HG03066 (cell line): ENCODE data around the gene TADA2B.

Experiments used
- ATAC-seq: cut with Tn5 transposase; IDR thresholded peaks from one replicate; pipeline ENCODE4 v1.9.1; 2021; ENCODE audit warnings: low read depth; ENCODE audit not compliant: unreplicated experiment

TADA2B gene

GRCh38 chr4:7016512-7016911 lies 26.7 kb upstream of the TADA2B start:
- ATAC-seq, result no peak

- no peak for ATAC-seq
Observed at GRCh38 chr4:7017446-7018048, 25.6 kb upstream of the TADA2B start.

DNA sequence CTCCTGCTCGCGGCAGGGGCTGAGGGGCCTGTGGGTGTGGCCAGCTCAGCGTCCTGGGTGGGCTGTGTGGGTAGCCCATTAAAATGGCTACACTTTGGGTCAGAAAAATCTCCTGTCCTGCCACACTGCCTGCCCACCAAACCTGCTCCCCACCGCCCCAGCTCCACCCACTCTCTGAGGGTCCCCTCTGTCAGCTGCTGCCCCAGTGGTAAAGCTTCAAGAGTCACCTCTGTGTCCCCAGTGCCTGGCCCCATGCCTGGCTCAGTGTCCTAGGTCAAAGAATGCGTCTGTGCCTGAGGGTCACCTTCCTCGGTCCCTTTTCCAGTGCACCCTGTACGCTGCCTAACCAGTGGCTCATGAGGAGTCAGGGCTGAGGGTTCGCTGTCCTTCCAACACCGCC lies 24.9 kb upstream of the TADA2B start:
- no peak for ATAC-seq

- ATAC-seq, result no peak
Observed at GRCh38 chr4:7019367-7019766, 23.8 kb upstream of the TADA2B start.

GRCh38 chr4:7020290-7020689 lies 22.9 kb upstream of the TADA2B start:
- no peak for ATAC-seq

DNA sequence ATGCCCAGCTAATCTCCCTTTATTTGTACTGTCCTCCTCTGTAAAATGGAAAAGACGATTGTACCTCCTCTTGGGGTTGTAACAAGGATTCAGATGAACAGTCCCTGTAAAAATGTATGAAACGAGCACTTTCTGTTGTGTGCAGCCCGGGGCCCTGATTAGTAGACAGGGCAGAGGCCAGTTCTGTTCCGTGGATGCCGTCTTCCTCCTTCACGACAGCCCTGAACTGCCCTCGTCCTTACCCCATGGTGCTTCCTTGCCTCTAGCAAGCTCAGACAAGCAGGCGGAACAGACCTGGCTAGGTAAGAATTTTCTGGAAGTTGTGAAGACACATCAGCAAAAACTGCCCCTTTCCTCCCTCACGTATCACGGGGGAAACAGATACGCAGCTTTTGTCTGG lies 22.3 kb upstream of the TADA2B start:
- no peak for ATAC-seq

DNA sequence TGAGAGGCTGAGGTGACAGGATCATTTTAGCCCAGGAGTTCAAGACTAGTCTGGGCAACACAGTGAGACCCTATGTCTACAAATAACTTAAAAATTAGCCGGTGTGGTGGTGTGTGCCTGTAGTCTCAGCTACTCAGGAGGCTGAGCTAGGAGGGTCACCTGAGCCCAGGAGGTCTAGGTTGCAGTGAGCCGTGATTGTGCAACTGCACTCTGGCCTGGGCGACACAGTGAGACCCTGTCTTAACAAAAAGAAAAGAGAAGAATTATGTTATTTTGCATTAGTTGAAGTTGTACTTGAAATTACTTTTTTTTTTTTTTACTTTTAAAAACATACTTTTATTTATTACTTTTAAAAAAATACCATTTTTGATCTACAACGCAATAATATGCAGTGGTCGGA lies 21.8 kb upstream of the TADA2B start:
- ATAC-seq, result no peak

GRCh38 chr4:7021930-7022664 lies 21.1 kb upstream of the TADA2B start:
- no peak for ATAC-seq

- ATAC-seq, result no peak
Observed at GRCh38 chr4:7023486-7023885, 19.7 kb upstream of the TADA2B start.

DNA sequence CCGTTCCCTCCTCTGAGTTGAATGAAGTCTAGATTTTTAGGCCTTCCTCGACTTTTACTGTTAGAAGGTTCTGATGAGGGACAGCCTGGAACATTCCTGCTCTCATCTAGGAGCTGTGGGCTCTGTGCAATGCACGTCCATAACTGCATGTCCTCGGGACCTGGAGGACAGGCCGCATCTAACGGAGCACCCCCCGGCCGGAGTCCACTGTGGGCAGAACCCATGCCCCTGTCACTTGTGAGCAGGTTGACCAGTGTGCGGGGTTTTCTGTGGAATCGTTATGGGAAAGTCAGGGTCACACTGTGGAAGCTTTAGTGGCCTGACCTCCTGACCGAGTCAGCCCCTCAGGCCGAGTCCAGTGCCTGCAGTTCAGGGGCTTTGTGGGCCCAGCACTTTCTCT lies 19.3 kb upstream of the TADA2B start:
- ATAC-seq, result no peak

- no peak for ATAC-seq
Observed at GRCh38 chr4:7024336-7024890, 18.8 kb upstream of the TADA2B start.

DNA sequence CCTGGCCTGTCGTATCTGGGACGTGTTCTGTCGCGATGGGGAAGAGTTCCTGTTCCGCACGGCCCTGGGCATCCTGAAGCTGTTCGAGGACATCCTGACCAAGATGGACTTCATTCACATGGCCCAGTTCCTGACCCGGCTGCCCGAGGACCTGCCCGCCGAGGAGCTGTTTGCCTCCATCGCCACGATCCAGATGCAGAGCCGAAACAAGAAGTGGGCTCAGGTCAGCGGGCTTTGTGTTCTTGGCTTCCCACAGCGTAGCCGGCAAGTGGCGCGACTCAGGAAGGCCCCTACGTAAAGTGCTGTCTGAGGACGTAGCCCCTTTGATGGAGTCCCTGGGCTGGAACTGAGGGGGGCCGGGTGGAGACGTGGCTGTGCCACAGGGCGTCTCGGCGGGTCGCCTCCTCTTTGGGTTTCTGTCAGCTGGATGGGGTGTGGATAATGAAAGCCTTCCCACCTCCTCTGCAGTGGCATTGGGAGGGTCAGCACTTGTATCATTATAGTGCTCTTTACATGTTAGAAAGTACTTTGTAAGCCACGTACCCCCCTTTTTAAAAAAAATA lies 18.1 kb upstream of the TADA2B start:
- ATAC-seq, result no peak

GRCh38 chr4:7026107-7026506 lies 17.1 kb upstream of the TADA2B start:
- ATAC-seq, result no peak

GRCh38 chr4:7027284-7027683 lies 15.9 kb upstream of the TADA2B start:
- ATAC-seq, result no peak

DNA sequence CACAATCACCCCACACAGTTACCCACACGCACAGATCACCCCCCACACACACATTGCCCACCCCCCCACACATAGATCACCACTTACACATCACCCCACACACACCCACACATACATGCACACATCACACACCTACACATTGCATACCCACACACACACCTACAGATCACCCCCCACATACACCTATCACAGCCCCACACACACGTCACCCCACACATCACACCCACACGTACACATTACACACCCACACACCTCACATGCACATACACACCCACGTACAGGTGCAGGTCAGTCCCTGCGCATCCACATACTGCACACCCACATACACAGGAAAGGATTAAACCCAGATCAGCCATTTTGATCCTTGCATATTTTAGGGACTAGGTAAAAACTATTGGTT lies 15.3 kb upstream of the TADA2B start:
- no peak for ATAC-seq

DNA sequence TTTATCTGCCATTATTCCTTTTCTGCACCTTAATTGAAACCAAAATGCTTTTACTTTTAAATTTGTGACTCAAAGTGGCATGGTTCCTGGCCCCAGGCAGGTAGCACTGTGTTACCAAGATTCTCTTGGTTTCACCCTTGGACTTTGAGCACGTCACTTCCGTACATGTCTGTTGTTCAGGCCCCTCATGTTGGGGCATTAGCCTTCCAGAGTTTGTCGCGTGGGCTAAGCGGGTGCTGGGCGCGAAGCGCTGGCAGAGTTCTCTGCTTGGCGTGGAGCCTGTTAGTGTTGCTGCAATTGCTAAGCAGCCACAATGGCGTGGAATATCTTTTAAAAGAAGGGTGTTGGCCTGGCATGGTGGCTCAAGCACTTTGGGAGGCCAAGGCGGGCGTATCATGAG lies 14.0 kb upstream of the TADA2B start:
- ATAC-seq, result no peak

DNA sequence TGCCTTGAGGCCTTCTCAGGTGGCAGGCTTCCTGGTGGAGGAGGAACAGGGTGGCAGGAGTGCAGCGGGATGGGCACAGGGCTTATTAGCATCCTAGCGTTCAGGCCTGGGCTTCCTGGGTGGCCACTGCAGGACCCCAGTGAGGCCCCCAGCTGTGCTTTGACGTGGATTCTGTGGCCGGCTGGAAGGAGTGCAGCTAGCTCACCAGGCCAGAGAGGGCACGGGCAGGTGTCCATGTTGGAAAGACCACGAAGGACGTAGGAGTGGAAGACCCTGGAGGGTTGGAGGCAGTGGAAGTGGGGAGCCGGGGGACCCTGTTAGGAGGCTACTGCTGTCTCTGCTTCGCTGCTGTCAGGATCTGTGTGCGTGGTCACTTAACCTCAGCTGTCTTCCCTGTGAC lies 13.3 kb upstream of the TADA2B start:
- no peak for ATAC-seq

GRCh38 chr4:7030856-7031255 lies 12.3 kb upstream of the TADA2B start:
- ATAC-seq, result no peak

DNA sequence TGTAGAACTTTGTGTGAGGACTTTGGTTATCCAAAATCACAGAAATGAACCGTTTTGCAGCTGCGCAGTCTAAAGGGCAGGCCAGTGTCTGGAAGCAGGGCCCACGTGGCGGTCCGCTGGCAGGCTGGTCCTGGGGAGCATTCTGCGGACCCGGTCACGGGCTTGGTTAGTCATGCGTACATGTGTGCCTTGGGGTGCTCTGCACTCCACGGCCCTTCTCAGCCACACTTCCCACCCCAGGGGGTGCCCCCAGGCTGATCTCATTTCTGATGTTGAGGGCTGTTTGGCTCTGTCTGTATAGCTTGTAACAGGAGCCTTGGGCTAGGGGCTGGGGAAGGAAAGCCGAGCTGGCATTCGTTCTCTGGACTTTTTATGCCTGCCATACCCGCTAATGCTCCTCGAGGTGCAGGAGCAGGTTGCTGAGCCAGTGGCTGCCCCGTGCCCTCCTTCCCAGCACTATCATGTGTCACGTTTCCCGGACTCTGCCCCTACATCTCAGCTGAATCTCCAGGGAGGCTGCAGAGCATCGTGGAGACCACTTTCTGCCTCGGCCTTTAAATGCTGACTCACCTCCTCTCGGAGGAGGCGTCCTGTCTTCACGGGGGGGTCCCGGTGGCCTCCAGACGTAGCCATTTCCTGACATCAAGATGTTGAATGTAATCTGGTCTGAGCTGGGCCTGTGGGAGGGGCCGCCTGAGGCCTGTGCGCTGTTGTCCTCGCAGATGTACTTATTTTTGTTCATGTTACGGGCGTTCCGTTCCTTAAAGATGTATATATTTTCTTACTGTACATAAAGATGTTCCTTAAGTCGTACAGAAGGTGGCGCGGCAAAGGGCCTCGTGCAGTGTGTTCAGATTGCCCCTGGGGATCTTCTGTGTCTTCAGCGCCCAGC lies 11.4 kb upstream of the TADA2B start:
- no peak for ATAC-seq

GRCh38 chr4:7032596-7032995 lies 10.6 kb upstream of the TADA2B start:
- ATAC-seq, result no peak
